AG04449 (cell line): ENCODE data around the gene G6PC1.
"Not testable (repeated sequence)": the region's sequence is repeated elsewhere in the genome, so short reads cannot be mapped to it uniquely, and the experiment has no call there.

Experiments
- CTCF ChIA-PET: fragments of 350-600 bp; formaldehyde crosslinking; extraction: SDS; loops from one replicate; lab custom pipeline; 2021; ENCODE audit warnings: antibody characterized with exemption; lab: Yijun Ruan, JAX
- POLR2A ChIA-PET: fragments of 400-600, 350-600 bp; formaldehyde crosslinking; extraction: SDS; loops from one replicate; lab custom pipeline; 2020; ENCODE audit warnings: antibody characterized with exemption, inconsistent platforms; lab: Yijun Ruan, JAX
- DNase-seq: peaks from one replicate; pipeline ENCODE4 v3.0.0-alpha.2; 2010; ENCODE audit warnings: low read depth, low spot score
- H3K4me3 ChIP-seq: 2 replicates; pipeline ENCODE4 v1.5.1; 2011; ENCODE audit warnings: low read depth, mild to moderate bottlenecking, control low read depth, low read length
- TF ChIP-seq, protein P1 (sequence below): IDR thresholded peaks from one replicate; pipeline ENCODE4 v1.5.1; 2011; ENCODE audit warnings: mild to moderate bottlenecking, moderate library complexity, low read length, control low read depth, inconsistent platforms; ENCODE audit not compliant: insufficient read depth; ENCODE audit errors: missing control alignments

G6PC1 gene

DNA sequence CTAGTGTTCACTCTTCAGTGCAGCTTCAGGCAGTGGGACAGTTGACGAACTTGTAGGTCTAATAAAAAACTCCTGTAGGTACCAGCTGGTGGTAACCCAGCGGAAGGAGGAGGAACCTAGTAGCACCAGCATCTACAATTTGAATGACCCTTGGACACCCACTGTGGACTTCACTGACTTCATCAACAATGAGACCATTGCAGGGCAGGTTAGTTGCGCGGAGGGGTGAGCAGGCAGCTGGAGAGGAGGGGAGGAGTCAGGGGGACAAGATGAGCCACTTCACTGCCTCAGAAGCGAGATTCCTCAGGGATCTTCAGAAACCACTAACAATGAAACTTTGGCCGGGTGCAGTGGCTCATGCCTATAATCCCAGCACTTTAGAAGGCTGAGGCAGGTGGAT, 27.3 kb upstream of the G6PC1 start:
- ChIA-PET POLR2A (no interaction called here), CTCF (no interaction called here)
- DNase-seq = no peak
- TF ChIP-seq, protein P1, sequence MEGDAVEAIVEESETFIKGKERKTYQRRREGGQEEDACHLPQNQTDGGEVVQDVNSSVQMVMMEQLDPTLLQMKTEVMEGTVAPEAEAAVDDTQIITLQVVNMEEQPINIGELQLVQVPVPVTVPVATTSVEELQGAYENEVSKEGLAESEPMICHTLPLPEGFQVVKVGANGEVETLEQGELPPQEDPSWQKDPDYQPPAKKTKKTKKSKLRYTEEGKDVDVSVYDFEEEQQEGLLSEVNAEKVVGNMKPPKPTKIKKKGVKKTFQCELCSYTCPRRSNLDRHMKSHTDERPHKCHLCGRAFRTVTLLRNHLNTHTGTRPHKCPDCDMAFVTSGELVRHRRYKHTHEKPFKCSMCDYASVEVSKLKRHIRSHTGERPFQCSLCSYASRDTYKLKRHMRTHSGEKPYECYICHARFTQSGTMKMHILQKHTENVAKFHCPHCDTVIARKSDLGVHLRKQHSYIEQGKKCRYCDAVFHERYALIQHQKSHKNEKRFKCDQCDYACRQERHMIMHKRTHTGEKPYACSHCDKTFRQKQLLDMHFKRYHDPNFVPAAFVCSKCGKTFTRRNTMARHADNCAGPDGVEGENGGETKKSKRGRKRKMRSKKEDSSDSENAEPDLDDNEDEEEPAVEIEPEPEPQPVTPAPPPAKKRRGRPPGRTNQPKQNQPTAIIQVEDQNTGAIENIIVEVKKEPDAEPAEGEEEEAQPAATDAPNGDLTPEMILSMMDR = no peak
- H3K4me3 ChIP-seq = no peak overlapping the region

DNA sequence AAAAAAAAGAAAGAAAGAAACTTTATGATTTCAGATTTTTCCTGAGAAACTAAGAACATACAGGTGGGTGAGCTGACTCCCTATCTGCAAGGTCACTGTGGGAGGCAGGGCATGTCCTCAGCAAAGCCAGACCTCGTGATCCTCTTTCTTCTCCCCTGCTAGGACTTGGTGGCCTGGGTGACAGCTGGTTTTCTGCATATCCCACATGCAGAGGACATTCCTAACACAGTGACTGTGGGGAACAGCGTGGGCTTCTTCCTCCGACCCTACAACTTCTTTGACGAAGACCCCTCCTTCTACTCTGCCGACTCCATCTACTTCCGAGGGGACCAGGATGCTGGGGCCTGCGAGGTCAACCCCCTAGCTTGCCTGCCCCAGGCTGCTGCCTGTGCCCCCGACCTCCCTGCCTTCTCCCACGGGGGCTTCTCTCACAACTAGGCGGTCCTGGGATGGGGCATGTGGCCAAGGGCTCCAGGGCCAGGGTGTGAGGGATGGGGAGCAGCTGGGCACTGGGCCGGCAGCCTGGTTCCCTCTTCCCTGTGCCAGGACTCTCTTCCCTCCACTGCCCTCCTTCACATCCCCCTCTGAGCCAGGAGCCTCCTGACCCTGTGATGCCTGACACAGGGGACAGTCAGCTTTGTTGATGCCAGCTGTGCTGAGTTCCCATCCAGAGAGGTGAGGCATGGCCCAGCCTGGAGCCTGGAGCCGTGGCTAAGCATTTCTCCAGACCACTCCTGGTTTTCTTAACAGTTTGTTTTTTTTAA, 26.5 kb upstream of the G6PC1 start:
- CTCF ChIA-PET, POLR2A ChIA-PET, DNase-seq, H3K4me3 ChIP-seq: not testable (repeated sequence)

DNA sequence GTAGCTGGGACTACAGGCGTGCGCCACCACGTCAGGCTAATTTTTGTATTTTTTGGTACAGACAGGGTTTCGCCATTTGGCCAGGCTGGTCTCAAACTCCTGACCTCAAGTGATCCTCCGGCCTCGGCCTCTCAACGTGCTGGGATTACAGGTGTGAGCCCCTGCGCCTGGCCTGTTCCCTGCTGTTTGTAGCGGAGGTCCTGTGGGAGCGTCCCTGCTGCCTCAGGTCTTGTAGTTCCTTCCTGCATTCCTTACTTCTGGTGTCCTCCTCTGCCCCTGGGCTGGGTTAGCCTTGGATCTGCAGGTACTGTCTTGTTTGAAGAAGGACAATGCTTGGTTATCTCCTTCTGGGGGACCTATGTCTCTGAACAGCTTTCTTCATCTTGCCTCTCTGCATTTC, 23.6 kb upstream of the G6PC1 start:
- TF ChIP-seq, protein P1 = no peak
- no peak overlapping the region for H3K4me3 ChIP-seq
- ChIA-PET POLR2A (no interaction called here), CTCF (no interaction called here)
- no peak for DNase-seq

DNA sequence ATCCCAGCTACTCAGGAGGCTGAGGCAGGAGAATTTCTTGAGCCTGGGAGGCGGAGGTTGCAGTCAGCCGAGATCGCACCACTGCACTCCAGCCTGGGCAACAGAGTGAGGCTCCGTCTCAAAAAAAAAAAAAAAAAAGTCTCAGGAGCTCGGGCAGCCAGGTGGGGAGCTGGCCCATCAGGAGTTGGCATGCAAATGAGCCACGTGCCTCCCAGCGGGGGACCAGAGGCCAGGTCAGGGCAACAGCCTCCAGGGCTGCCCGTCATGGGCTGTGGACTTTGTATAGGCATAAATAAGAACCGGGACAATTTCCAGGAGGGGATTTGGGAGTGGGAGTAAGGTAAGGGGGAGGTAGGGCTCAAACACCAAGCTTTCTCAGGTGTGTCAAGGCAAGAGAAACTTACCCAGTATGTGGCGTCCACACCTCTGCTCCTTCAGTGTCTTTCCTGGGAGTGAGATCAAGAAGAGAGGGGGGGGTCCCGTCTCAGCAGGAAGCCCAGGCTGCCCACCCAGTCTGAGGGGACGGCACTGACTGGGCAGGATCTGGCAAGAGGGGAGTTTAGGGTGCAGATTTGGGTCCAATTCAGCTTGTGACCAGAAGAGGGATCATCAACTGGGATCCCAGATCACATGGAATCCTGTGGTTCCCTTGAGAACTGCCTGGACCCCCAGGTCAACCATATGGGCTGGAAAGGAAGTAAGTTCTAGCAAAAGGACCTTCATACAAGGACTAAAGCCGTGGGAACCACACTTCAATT, 22.3 kb upstream of the G6PC1 start:
- ChIA-PET POLR2A (no interaction called here), CTCF (no interaction called here)
- H3K4me3 ChIP-seq = no peak overlapping the region
- DNase-seq = no peak
- TF ChIP-seq, protein P1 = no peak

DNA sequence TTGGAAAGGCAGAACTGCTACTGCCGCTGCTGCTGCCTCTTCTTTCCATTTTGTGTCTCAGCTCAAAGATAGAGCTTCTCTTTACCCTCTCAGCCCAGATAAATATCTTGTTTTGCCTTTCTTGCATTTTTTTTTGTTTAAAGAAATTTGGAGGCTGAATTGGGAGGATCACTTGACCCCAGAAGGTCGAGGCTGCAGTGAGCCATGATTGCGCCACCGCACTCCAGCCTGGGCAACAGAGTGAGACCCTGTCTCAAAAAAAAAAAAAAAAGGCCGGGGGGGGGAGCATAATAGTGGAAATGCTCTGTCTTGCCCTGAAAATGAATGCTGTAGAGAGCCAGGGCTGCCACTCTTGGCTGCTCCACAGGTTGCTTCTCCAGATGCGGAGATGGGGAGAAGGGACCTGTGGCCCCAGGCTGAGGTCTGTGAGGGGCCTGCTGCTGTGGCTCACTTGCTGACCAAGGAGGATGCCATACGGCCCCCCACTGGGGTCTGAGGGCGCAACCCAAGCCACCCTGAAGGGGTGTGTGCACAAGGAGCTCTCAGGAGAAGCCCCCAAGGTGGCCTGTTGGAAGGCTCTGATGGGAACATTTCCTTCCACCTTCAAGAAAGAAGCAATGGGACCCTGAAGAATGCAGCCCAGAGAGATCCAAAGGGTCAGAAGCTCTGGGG, 21.5 kb upstream of the G6PC1 start:
- H3K4me3 ChIP-seq = no peak overlapping the region
- ChIA-PET CTCF (interaction anchor here (1.0 to 1.6 kb wide), 2 partner anchors 9 to 20 kb away, joined by 3 read pairs; no protein-coding TSS in a partner anchor), POLR2A (no interaction called here)
- DNase-seq = no peak
- TF ChIP-seq, protein P1 = no peak

DNA sequence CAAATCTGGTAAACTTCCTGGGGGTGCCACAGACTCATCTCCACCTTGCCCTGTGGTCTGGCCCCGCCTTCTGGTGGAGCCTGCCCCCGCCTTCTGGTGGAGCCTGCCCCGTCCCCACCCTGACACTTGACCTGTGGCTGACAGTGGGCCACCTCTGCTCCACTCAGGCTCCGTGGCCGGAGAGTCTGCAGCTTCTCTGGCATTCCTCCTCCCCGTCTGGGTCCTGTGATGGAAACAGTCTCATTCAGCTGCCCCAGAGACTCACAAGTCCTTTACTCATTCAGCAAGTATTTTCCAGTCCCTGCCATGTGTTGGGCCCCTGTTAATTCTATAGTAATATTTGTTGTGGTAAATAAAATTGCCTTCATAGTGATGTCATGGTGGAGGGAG, 21.0 kb upstream of the G6PC1 start:
- TF ChIP-seq, protein P1 = no peak
- ChIA-PET CTCF (interaction anchor here (0.9 to 1.6 kb wide), 3 partner anchors 9 to 21 kb away, joined by 3 read pairs; no protein-coding TSS in a partner anchor), POLR2A (no interaction called here)
- no peak overlapping the region for H3K4me3 ChIP-seq
- DNase-seq = no peak
